AG04450 (cell line): ENCODE data around the gene UGT1A3. TPM values are rescaled to one million over a fixed set of nuclear protein-coding genes. Genes with fewer than 3 reads are reported as not detected.

Experiments
- CTCF ChIA-PET: fragments of 300-600, 350-600 bp; formaldehyde crosslinking; extraction: SDS; loops from one replicate; lab custom pipeline; 2022; ENCODE audit warnings: antibody characterized with exemption, inconsistent platforms; lab: Charles Lee
- POLR2A ChIA-PET: fragments of 350-600 bp; formaldehyde crosslinking; extraction: SDS; loops from one replicate; lab custom pipeline; 2021; ENCODE audit warnings: antibody characterized with exemption, inconsistent platforms; lab: Yijun Ruan, JAX
- DNase-seq: peaks from one replicate; pipeline ENCODE4 v3.0.0-alpha.2; 2011; ENCODE audit warnings: low read depth, low spot score
- H3K27ac ChIP-seq: one replicate; pipeline ENCODE4 v1.5.1; 2012; ENCODE audit warnings: low read depth, low read length, control low read depth
- H3K27me3 ChIP-seq: one replicate; pipeline ENCODE4 v1.6.0; 2012; ENCODE audit warnings: low read length; ENCODE audit not compliant: control insufficient read depth, insufficient read depth
- H3K4me3 ChIP-seq: 2 replicates; pipeline ENCODE4 v1.5.1; 2011; ENCODE audit warnings: mild to moderate bottlenecking, low read depth, low read length, control low read depth
- H3K9me3 ChIP-seq: 2 replicates; pipeline ENCODE4 v1.5.1; 2012; ENCODE audit warnings: low read length; ENCODE audit not compliant: control insufficient read depth, insufficient read depth
- polyA plus RNA-seq: library from polyadenylated mRNA; depleted of rRNA; stranded (reverse); fragments of >200 nt; gene quantifications from 2 replicates; pipeline ENCODE4 v1.2.3, GENCODE V29; 2011
- TF ChIP-seq, protein P1 (sequence below): IDR thresholded peaks from 2 replicates; pipeline ENCODE4 v1.5.1; 2011; ENCODE audit warnings: low read depth, low read length, control low read depth, inconsistent platforms

Gene UGT1A3
- polyA plus RNA-seq, 1 experiment: not detected

DNA sequence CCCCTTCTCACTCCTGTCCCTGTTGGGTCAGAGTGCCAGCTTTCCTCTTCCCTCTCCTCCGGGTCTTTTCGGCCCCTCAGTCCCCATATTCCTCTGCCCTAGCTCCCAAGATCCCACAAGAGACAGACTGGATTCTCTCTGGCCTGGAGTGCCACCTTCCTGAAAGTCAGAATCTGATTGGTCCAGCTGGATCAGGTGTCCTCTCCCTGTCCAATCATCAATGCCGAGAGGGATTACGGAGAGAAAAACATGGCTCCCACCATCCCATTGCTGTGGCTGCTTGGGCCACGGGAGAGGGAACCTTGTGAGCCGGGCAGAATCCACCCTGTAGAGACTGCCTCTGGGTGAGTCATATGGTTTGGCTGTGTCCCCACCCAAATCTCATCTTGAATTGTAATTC is 46.6 kb downstream of the UGT1A3 start:
- H3K27ac ChIP-seq: no peak overlapping the region
- H3K27me3 ChIP-seq: no peaks in the 10 kb centered on the region
- peaks cover 8% of the 10 kb centered on the region for H3K9me3 ChIP-seq
- ChIA-PET CTCF (interaction anchor here (0.6 kb wide), 1 partner anchor 49 kb away, joined by 4 read pairs; no protein-coding TSS in a partner anchor), POLR2A (no interaction called here)
- no peak overlapping the region for H3K4me3 ChIP-seq
- TF ChIP-seq, protein P1, sequence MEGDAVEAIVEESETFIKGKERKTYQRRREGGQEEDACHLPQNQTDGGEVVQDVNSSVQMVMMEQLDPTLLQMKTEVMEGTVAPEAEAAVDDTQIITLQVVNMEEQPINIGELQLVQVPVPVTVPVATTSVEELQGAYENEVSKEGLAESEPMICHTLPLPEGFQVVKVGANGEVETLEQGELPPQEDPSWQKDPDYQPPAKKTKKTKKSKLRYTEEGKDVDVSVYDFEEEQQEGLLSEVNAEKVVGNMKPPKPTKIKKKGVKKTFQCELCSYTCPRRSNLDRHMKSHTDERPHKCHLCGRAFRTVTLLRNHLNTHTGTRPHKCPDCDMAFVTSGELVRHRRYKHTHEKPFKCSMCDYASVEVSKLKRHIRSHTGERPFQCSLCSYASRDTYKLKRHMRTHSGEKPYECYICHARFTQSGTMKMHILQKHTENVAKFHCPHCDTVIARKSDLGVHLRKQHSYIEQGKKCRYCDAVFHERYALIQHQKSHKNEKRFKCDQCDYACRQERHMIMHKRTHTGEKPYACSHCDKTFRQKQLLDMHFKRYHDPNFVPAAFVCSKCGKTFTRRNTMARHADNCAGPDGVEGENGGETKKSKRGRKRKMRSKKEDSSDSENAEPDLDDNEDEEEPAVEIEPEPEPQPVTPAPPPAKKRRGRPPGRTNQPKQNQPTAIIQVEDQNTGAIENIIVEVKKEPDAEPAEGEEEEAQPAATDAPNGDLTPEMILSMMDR: no peak
- DNase-seq: no peak

DNA sequence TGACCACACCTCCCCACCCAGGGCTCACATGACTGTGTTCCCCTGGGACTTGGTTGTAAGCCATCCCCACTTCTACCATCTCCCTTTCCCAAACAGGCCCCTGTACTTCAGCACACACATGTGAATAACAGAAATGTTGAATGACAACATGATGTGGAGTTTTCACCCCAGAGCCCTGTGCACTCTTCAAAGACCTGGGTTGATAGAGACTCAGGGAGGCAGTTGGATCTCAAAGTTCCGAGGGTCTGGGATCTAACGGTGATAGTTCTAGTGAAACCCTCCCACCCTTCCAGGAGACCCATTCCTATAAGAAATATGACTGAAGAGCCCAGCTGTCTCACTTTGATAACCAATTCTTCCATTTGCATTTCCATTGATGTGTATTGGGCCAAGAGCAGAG is 49.2 kb downstream of the UGT1A3 start, which contains the start of gene MROH2A:
Gene MROH2A (plus strand): TSS at position 301 of the 400 bp plus-strand sequence. CDS start 1,029 bp downstream, outside the sequence.
- Histone ChIP-seq H3K9me3 (peaks cover 8% of the 10 kb centered on the region), H3K27ac (no peak within 1 kb of the TSS), H3K4me3 (no peak within 1 kb of the TSS), H3K27me3 (peaks cover 2% of the 10 kb centered on the region)
- POLR2A ChIA-PET: no interaction called here
- TF ChIP-seq, protein P1: no peak
- DNase-seq: no peak
- CTCF ChIA-PET: no interaction called here

DNA sequence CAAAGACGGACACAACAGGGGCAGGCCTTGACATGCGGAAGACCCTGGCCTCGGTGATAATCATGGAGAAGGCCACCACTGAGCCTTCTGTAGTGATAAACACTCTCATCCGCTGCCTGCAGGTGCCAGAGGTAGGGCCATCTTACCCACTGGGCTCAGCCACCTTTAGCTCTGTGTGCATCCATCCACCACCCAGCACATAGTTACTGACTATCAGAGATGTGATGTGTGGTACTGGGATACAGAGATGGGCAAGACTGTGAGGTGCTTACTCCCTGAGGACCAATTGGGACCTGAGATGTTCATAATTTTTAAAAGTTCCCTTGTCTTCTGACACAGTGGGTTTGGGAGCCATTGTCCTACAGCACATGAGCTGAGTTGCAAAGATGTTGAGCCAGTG is 50.9 kb downstream of the UGT1A3 start:
- H3K4me3 ChIP-seq: no peak overlapping the region
- TF ChIP-seq, protein P1: no peak
- H3K9me3 ChIP-seq: peaks cover 8% of the 10 kb centered on the region
- H3K27ac ChIP-seq: no peak overlapping the region
- peaks cover 2% of the 10 kb centered on the region for H3K27me3 ChIP-seq
- DNase-seq: no peak
- POLR2A ChIA-PET: no interaction called here
- CTCF ChIA-PET: interaction anchor here (1.0 kb wide), 1 partner anchor 1879 kb away, joined by 3 read pairs; no protein-coding TSS in a partner anchor

DNA sequence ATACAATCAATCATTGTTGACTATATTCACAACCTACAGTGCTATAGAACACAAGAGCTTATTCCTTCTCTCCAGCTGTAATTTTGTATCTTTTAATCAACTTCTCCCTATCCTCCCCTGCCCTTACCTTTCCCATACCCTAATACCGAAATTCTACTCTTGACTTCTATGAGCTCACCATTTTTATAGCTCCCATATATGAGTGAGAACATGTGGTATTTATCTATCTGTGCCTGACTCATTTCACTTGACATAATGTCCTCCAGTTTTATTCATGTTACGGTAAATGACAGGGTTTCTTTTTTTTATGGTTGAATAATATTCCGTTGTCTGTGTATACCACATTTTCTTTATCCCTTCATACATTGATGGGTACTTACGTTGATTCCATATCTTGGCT is 51.9 kb downstream of the UGT1A3 start:
- no peak for DNase-seq
- no peaks in the 10 kb centered on the region; the same call in 1 of the 2 replicates for H3K9me3 ChIP-seq
- ChIA-PET CTCF (interaction anchor here (0.5 to 1.0 kb wide), 2 partner anchors 48 to 1880 kb away, joined by 3 read pairs; no protein-coding TSS in a partner anchor), POLR2A (no interaction called here)
- peaks cover 2% of the 10 kb centered on the region for H3K27me3 ChIP-seq
- TF ChIP-seq, protein P1: no peak
- H3K27ac ChIP-seq: no peak overlapping the region
- no peak overlapping the region for H3K4me3 ChIP-seq

DNA sequence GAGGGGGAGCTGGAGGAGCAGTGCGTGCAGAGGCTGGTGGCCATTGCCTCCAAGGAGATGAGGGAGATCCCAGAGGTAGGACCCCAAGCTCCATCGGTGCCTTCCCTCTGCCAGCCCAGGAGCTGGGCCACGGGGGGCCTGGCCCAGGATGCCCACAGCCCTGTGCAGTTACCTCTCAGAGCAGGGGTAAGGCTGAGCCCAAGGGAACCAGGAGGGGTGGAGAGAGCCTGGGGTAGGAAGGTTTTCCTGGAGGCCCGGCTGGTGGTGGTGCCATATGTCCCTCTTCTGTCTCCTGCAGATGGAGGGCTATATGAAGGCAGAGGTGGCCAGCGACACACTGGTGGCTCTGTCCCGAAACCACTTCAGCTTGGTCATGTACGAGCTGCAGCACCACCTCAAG is 60.7 kb downstream of the UGT1A3 start:
- DNase-seq: no peak
- ChIA-PET CTCF (no interaction called here), POLR2A (no interaction called here)

More for the DNA sequence above, 60.7 kb downstream of the UGT1A3 start:
- peaks cover 6% of the 10 kb centered on the region for H3K27me3 ChIP-seq
- H3K27ac ChIP-seq: no peak overlapping the region
- peaks cover 5% of the 10 kb centered on the region; the same call in 1 of the 2 replicates for H3K9me3 ChIP-seq
- H3K4me3 ChIP-seq: no peak overlapping the region
- TF ChIP-seq, protein P1: no peak
